GM12878 (cell line): ENCODE measurements around the gene ABCF1. TPM values are rescaled to one million over a fixed set of nuclear protein-coding genes. Genes with fewer than 3 reads are reported as not detected.

ENCODE experiments used
- ATAC-seq: fragments of 200-7000 bp; cut with Tn5 transposase; 3 replicates; pipeline ENCODE4 v1.9.1; 2020; ENCODE audit warnings: mild to moderate bottlenecking, moderate library complexity
- BruUV-seq: library from RNA; stranded (reverse); fragments of 400-500 nt; replicated peaks from 2 replicates; lab custom pipeline; 2021; lab: Mats Ljungman, UMichigan
- CTCF ChIA-PET: fragments of 300-600 bp; sonication (Branson Sonifier 250); formaldehyde crosslinking; extraction: SDS; loops from one replicate; lab custom pipeline; 2021; ENCODE audit warnings: inconsistent platforms; lab: Yijun Ruan, JAX
- POLR2A ChIA-PET: fragments of 350-600 bp; formaldehyde crosslinking; extraction: SDS; loops from one replicate; lab custom pipeline; 2021; ENCODE audit warnings: inconsistent platforms; lab: Charles Lee
- RAD21 ChIA-PET: fragments of 300-600 bp; sonication (Branson Sonifier 250); formaldehyde crosslinking; loops from one replicate; lab custom pipeline; 2023; ENCODE audit warnings: antibody characterized with exemption; ENCODE audit not compliant: unreplicated experiment; lab: Charles Lee
- SMC1A ChIA-PET: fragments of 300-600 bp; sonication (Branson Sonifier 250); formaldehyde crosslinking; loops from one replicate; lab custom pipeline; 2023; ENCODE audit not compliant: unreplicated experiment, uncharacterized antibody; lab: Charles Lee
- DNase-seq: peaks from one replicate; pipeline ENCODE4 v3.0.0-alpha.2; 2011; ENCODE audit warnings: low read depth, low spot score
- FAIRE-seq: peaks from 3 replicates; lab custom pipeline; 2011; peaks lifted over from hg19 to GRCh38; lab: Jason Lieb, UNC
- H2AFZ ChIP-seq: 2 replicates; pipeline ENCODE4 v1.6.0; 2011; ENCODE audit warnings: low read depth, low read length, control low read depth; ENCODE audit not compliant: control insufficient read depth
- H3K27ac ChIP-seq: 2 replicates; pipeline ENCODE4 v1.5.1; 2011; ENCODE audit warnings: control low read depth; ENCODE audit not compliant: control insufficient read depth, insufficient read depth
- H3K27me3 ChIP-seq, 2 experiments: replicated peaks in 1 of 2; 2 replicates each; pipeline versions ENCODE4 v1.6.0 to v1.6.1; 2011; ENCODE audit warnings: low read length in 1 of 2; ENCODE audit not compliant: control insufficient read depth in 2 of 2, insufficient read depth in 2 of 2
- H3K36me3 ChIP-seq, 2 experiments: 2 replicates each; pipeline ENCODE4 v1.5.1; 2011; ENCODE audit warnings: low read length in 1 of 2; ENCODE audit not compliant: control insufficient read depth in 2 of 2, insufficient read depth in 2 of 2
- H3K4me1 ChIP-seq: 2 replicates; pipeline ENCODE4 v1.6.1; 2011; ENCODE audit warnings: mild to moderate bottlenecking, low read length, moderate library complexity, mixed read lengths; ENCODE audit not compliant: control insufficient read depth, insufficient read depth
- H3K4me2 ChIP-seq: 2 replicates; pipeline ENCODE4 v1.6.0; 2011; ENCODE audit warnings: control low read depth; ENCODE audit not compliant: control insufficient read depth, insufficient read depth
- H3K4me3 ChIP-seq: fragments of 200-600 bp; sonication (generic); 2 replicates; pipeline ENCODE4 v1.5.1; 2016
- H3K79me2 ChIP-seq: 2 replicates; pipeline ENCODE4 v1.6.0; 2011; ENCODE audit warnings: low read length; ENCODE audit not compliant: control insufficient read depth, insufficient read depth
- H3K9ac ChIP-seq: 2 replicates; pipeline ENCODE4 v1.8.0; 2011; ENCODE audit warnings: low read length, control low read depth, mixed read lengths; ENCODE audit not compliant: control insufficient read depth, insufficient read depth
- H3K9me3 ChIP-seq: replicated peaks from 3 replicates; pipeline ENCODE4 v1.5.1; 2011; ENCODE audit warnings: mild to moderate bottlenecking, low read length; ENCODE audit not compliant: control insufficient read depth, insufficient read depth
- H4K20me1 ChIP-seq: 2 replicates; pipeline ENCODE4 v1.6.0; 2011; ENCODE audit not compliant: control insufficient read depth, insufficient read depth
- DPF2 ChIP-seq: fragments of 450-650 bp; IDR thresholded peaks from 2 replicates; pipeline ENCODE4 v1.6.1; 2017; ENCODE audit warnings: mild to moderate bottlenecking
- EP300 ChIP-seq, 2 experiments: fragments of 150-350 bp in 1 of 2; IDR thresholded peaks; 2 replicates each; pipeline ENCODE4 v1.6.1; 2011 to 2012; ENCODE audit warnings: low read depth in 2 of 2, low read length in 2 of 2, borderline replicate concordance in 1 of 2, improper control_type of control experiment in 1 of 2, inconsistent platforms in 1 of 2; ENCODE audit not compliant: control insufficient read depth in 1 of 2
- HDAC2 ChIP-seq: fragments of 200-600 bp; sonication (generic); IDR thresholded peaks from 2 replicates; pipeline ENCODE4 v1.6.1; 2017
- HDGF ChIP-seq: fragments of 450-650 bp; IDR thresholded peaks from 2 replicates; pipeline ENCODE4 v1.6.1; 2016; ENCODE audit warnings: antibody characterized with exemption
- JUNB ChIP-seq: IDR thresholded peaks from 2 replicates; pipeline ENCODE4 v1.6.1; 2016; ENCODE audit warnings: antibody characterized with exemption, mild to moderate bottlenecking
- KAT2A ChIP-seq: conservative IDR thresholded peaks from 2 replicates; pipeline ENCODE4 v1.6.1; 2011; ENCODE audit warnings: low read depth, low read length; ENCODE audit not compliant: control insufficient read depth
- NBN ChIP-seq: fragments of 450-650 bp; IDR thresholded peaks from 2 replicates; pipeline ENCODE4 v1.6.1; 2016
- NFXL1 ChIP-seq: fragments of 450-650 bp; IDR thresholded peaks from 2 replicates; pipeline ENCODE4 v1.6.1; 2017; ENCODE audit warnings: antibody characterized with exemption, mild to moderate bottlenecking, borderline replicate concordance
- NR2F1 ChIP-seq: fragments of 450-650 bp; conservative IDR thresholded peaks from 2 replicates; pipeline ENCODE4 v1.6.1; 2017; ENCODE audit warnings: mild to moderate bottlenecking
- RAD21 ChIP-seq: IDR thresholded peaks from 2 replicates; pipeline ENCODE4 v1.6.1; 2011; ENCODE audit warnings: mild to moderate bottlenecking, low read depth, low read length, moderate library complexity; ENCODE audit not compliant: insufficient read depth
- RAD51 ChIP-seq: fragments of 450-650 bp; IDR thresholded peaks from 2 replicates; pipeline ENCODE4 v1.6.1; 2016; ENCODE audit warnings: moderate library complexity, mild to moderate bottlenecking, inconsistent platforms
- RB1 ChIP-seq: fragments of 450-650 bp; formaldehyde crosslinking; IDR thresholded peaks from 2 replicates; pipeline ENCODE4 v1.6.1; 2017; ENCODE audit warnings: mild to moderate bottlenecking, borderline replicate concordance
- RBBP5 ChIP-seq: fragments of 200-600 bp; sonication (generic); conservative IDR thresholded peaks from 2 replicates; pipeline ENCODE4 v1.6.1; 2016
- SP1 ChIP-seq: IDR thresholded peaks from one replicate; pipeline ENCODE4 v1.6.1; 2011; ENCODE audit warnings: low read depth, low read length
- TAF1 ChIP-seq: IDR thresholded peaks from 2 replicates; pipeline ENCODE4 v1.6.1; 2011; ENCODE audit warnings: mild to moderate bottlenecking, low read depth, low read length, borderline replicate concordance
- TCF7 ChIP-seq: IDR thresholded peaks from 2 replicates; pipeline ENCODE4 v1.6.1; 2014; ENCODE audit warnings: antibody characterized with exemption, borderline replicate concordance
- ZNF207 ChIP-seq: fragments of 450-650 bp; IDR thresholded peaks from 2 replicates; pipeline ENCODE4 v1.6.1; 2014; ENCODE audit warnings: antibody characterized with exemption, mild to moderate bottlenecking, borderline replicate concordance
- ZNF384 ChIP-seq: IDR thresholded peaks from 2 replicates; pipeline ENCODE4 v1.6.1; 2012; ENCODE audit warnings: low read depth, mild to moderate bottlenecking, low read length, improper control_type of control experiment, borderline replicate concordance
- ZSCAN29 ChIP-seq: fragments of 450-650 bp; IDR thresholded peaks from 2 replicates; pipeline ENCODE4 v1.6.1; 2017; ENCODE audit warnings: mild to moderate bottlenecking, moderate library complexity
- WGBS: methylation state at CpG from one replicate; pipeline ENCODE4 v1.1.6; 2016; ENCODE audit warnings: low lambda C conversion rate; ENCODE audit not compliant: insufficient replicate concordance, insufficient coverage; ENCODE audit errors: missing lambda C conversion rate; 5-methylcytosine and 5-hydroxymethylcytosine counted together
- in situ Hi-C: fragments of 300-500 bp; cut with MboI; formaldehyde crosslinking; loops from 9 replicates; pipeline ENCODE4 v1.14.3; 2018; ENCODE audit warnings: mixed read lengths
- intact Hi-C: fragments of 100-400 bp; cut with micrococcal nuclease; formaldehyde crosslinking; loops from one replicate; pipeline ENCODE4 v1.14.2; 2022; ENCODE audit not compliant: unreplicated experiment
- polyA plus RNA-seq, 11 experiments: library from polyadenylated mRNA; depleted of rRNA in 4 of 11; unstranded in 6 of 11; stranded (reverse) in 5 of 11; fragments of >200 nt; fragmentation: Nextera tagmentation in 4 of 11; fragmentation: Illumina TruSeq in 1 of 11; extraction: Ambion mirVana in 4 of 11; extraction: Trizol in 1 of 11; gene quantifications; 1 replicate in 1 of 11; 2 replicates in 10 of 11; pipeline versions ENCODE4 v1.2.1 to v1.2.3, GENCODE V29; 2011 to 2016; ENCODE audit warnings: inconsistent platforms in 2 of 11, missing spikeins in 2 of 11, low read depth in 1 of 11
- total RNA-seq, 4 experiments: library from RNA; depleted of rRNA in 3 of 4; stranded (reverse); fragments of >200 nt in 3 of 4; fragmentation: Illumina TruSeq in 1 of 4; extraction: Trizol in 1 of 4; gene quantifications; 2 replicates each; pipeline versions ENCODE4 v1.2.1 to v1.2.3, GENCODE V29; 2013 to 2021
- TF ChIP-seq, protein P1 (sequence below): IDR thresholded peaks from 2 replicates; pipeline ENCODE4 v1.6.1; 2011; ENCODE audit warnings: mild to moderate bottlenecking, low read depth, low read length, moderate library complexity; ENCODE audit not compliant: insufficient replicate concordance
- TF ChIP-seq, protein P2 (sequence below): fragments of 450-650 bp; IDR thresholded peaks from 2 replicates; pipeline ENCODE4 v1.6.1; 2018; ENCODE audit warnings: borderline replicate concordance, mild to moderate bottlenecking; ENCODE audit not compliant: partially characterized antibody

Gene ABCF1
- total and polyA plus RNA-seq, 10 of the 15 experiments (the other 5 are each of a cell fraction or from before 2014, with no cell fraction given), result 21.3 to 79.6 (median 55.9) TPM

GRCh38 chr6:30533460-30534294 lies 37.6 kb upstream of the ABCF1 start:
- ChIA-PET POLR2A (interaction anchor here (0.7 to 1.9 kb wide), 6 partner anchors 21 to 82 kb away, joined by 3 to 10 read pairs (median 8); partner anchors contain the start of gene ABCF1), RAD21 (interaction anchor here (0.7 to 5.2 kb wide), 8 partner anchors 8 to 80 kb away, joined by 3 to 77 read pairs (median 13); no protein-coding TSS in a partner anchor), CTCF (interaction anchor here (0.6 to 7.5 kb wide), 13 partner anchors 9 to 677 kb away, joined by 3 to 199 read pairs (median 10); partner anchors contain the start of gene DHX16), SMC1A (interaction anchor here (1.8 to 7.4 kb wide), 5 partner anchors 10 to 80 kb away, joined by 4 to 123 read pairs (median 69); no protein-coding TSS in a partner anchor)
- Histone ChIP-seq H3K4me1 (peaks cover 25% of the 10 kb centered on the region), H3K4me3 (0 out of 2 replicates have a peak overlapping the region, but pooled peaks have one; percentile 5), H3K4me2 (peak overlapping the region; percentile 30; the same call in 1 of the 2 replicates), H3K27me3 (no peaks in the 10 kb centered on the region), H4K20me1 (no peaks in the 10 kb centered on the region), H3K9ac (no peak overlapping the region), H3K9me3 (peaks cover 2% of the 10 kb centered on the region; the same call in 2 of the 3 replicates), H2AFZ (peak overlapping the region; percentile 54), H3K79me2 (no peaks in the 10 kb centered on the region), H3K36me3 (no peaks in the 10 kb centered on the region), H3K27ac (no peak overlapping the region)
- in situ Hi-C loops, result loop anchor here (5.0 kb wide), 1 partner anchor 41 kb away; no protein-coding TSS in a partner anchor
- intact Hi-C loops, result loop anchor here (2.0 kb wide), 1 partner anchor 17 kb away; no protein-coding TSS in a partner anchor
- ATAC-seq, result peak; percentile 46
- WGBS, result 69% methylated on average over 15 of the region's 15 CpGs
- no peak for FAIRE-seq
- BruUV-seq, result no TSS peak
- no peak for DNase-seq
- TF ChIP-seq RB1 (no peak), NBN (0 out of 2 replicates have a peak, but pooled peaks have one; percentile 45), RBBP5 (no peak), NR2F1 (peak; percentile 43; the same call in 1 of the 2 replicates), TCF7 (no peak), ZNF384 (no peak), JUNB (no peak), HDGF (no peak), SP1 (no peak), RAD21 (no peak), EP300 (IDR thresholded peaks at IDR 0.05; ENCODE audit: borderline replicate concordance in 1 of 2, control insufficient read depth in 1 of 2, low read depth in 2 of 2, low read length in 2 of 2) (no peak), HDAC2 (no peak), DPF2 (no peak), ZSCAN29 (no peak), RAD51 (0 out of 2 replicates have a peak, but pooled peaks have one; percentile 10), TAF1 (no peak), KAT2A (no peak), NFXL1 (no peak), ZNF207 (no peak)
- TF ChIP-seq, protein P1, sequence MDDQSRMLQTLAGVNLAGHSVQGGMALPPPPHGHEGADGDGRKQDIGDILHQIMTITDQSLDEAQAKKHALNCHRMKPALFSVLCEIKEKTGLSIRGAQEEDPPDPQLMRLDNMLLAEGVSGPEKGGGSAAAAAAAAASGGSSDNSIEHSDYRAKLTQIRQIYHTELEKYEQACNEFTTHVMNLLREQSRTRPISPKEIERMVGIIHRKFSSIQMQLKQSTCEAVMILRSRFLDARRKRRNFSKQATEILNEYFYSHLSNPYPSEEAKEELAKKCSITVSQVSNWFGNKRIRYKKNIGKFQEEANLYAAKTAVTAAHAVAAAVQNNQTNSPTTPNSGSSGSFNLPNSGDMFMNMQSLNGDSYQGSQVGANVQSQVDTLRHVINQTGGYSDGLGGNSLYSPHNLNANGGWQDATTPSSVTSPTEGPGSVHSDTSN, result no peak
- TF ChIP-seq, protein P2, sequence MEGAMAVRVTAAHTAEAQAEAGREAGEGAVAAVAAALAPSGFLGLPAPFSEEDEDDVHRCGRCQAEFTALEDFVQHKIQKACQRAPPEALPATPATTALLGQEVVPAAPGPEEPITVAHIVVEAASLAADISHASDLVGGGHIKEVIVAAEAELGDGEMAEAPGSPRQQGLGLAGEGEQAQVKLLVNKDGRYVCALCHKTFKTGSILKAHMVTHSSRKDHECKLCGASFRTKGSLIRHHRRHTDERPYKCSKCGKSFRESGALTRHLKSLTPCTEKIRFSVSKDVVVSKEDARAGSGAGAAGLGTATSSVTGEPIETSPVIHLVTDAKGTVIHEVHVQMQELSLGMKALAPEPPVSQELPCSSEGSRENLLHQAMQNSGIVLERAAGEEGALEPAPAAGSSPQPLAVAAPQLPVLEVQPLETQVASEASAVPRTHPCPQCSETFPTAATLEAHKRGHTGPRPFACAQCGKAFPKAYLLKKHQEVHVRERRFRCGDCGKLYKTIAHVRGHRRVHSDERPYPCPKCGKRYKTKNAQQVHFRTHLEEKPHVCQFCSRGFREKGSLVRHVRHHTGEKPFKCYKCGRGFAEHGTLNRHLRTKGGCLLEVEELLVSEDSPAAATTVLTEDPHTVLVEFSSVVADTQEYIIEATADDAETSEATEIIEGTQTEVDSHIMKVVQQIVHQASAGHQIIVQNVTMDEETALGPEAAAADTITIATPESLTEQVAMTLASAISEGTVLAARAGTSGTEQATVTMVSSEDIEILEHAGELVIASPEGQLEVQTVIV, result no peak
